MG63 (cell line): ENCODE measurements around the gene RAPGEF6. TPM values are rescaled to one million over a fixed set of nuclear protein-coding genes. Genes with fewer than 3 reads are reported as not detected.
A peak's percentile ranks its signal among the peaks of the same experiment; 100 is the strongest.
"Not testable (repeated sequence)": the region's sequence is repeated elsewhere in the genome, so short reads cannot be mapped to it uniquely, and the experiment has no call there.

Source experiments
- DNase-seq: peaks from one replicate; pipeline ENCODE4 v3.0.0-alpha.2; 2020
- H3K27me3 ChIP-seq: fragments of 250-450 bp; sonication (Bioruptor Pico); 2 replicates; pipeline ENCODE4 v1.5.1; 2020; ENCODE audit warnings: mild to moderate bottlenecking, moderate library complexity
- H3K36me3 ChIP-seq: fragments of 250-450 bp; sonication (Bioruptor Pico); 2 replicates; pipeline ENCODE4 v1.5.1; 2020; ENCODE audit warnings: mild to moderate bottlenecking, moderate library complexity
- H3K4me3 ChIP-seq: fragments of 250-450 bp; sonication (Bioruptor Pico); 2 replicates; pipeline ENCODE4 v1.5.1; 2020; ENCODE audit warnings: mild to moderate bottlenecking, moderate library complexity
- H3K9me3 ChIP-seq: fragments of 250-450 bp; sonication (Bioruptor Pico); 2 replicates; pipeline ENCODE4 v1.5.1; 2020; ENCODE audit warnings: mild to moderate bottlenecking, moderate library complexity
- total RNA-seq: library from RNA; depleted of rRNA; stranded (reverse); fragments of >200 nt; shearing (Covaris generic); gene quantifications from 2 replicates; pipeline ENCODE4 v1.2.3, GENCODE V29; 2014; ENCODE audit warnings: low replicate concordance

The RAPGEF6 gene
- total RNA-seq, 1 experiment from 2014 or later = 5.4 TPM

- Histone ChIP-seq H3K4me3 (no peak overlapping the region), H3K9me3 (no peaks in the 10 kb centered on the region), H3K27me3 (no peaks in the 10 kb centered on the region), H3K36me3 (peaks cover 11% of the 10 kb centered on the region)
- DNase-seq = no peak
Observed at GRCh38 chr5:131511934-131512333, 123.1 kb downstream of the RAPGEF6 start.

GRCh38 chr5:131509801-131510200 is 125.2 kb downstream of the RAPGEF6 start:
- Histone ChIP-seq H3K9me3 (no peaks in the 10 kb centered on the region), H3K4me3 (no peak overlapping the region)
- DNase-seq = no peak

GRCh38 chr5:131505237-131505908 is 129.7 kb downstream of the RAPGEF6 start:
- no peak for DNase-seq
- Histone ChIP-seq H3K36me3 (peaks cover 33% of the 10 kb centered on the region), H3K27me3 (no peaks in the 10 kb centered on the region), H3K9me3 (no peaks in the 10 kb centered on the region), H3K4me3 (no peak overlapping the region)

More at GRCh38 chr5:131509801-131510200, 125.2 kb downstream of the RAPGEF6 start:
- peaks cover 21% of the 10 kb centered on the region for H3K36me3 ChIP-seq
- H3K27me3 ChIP-seq = no peaks in the 10 kb centered on the region

- H3K9me3 ChIP-seq = no peaks in the 10 kb centered on the region
- no peaks in the 10 kb centered on the region for H3K27me3 ChIP-seq
- DNase-seq = no peak
- H3K36me3 ChIP-seq = peaks cover 46% of the 10 kb centered on the region
- H3K4me3 ChIP-seq = no peak overlapping the region
Observed at GRCh38 chr5:131496400-131496713, 138.7 kb downstream of the RAPGEF6 start.

- Histone ChIP-seq H3K36me3 (peaks cover 50% of the 10 kb centered on the region), H3K4me3 (no peak overlapping the region), H3K27me3 (no peaks in the 10 kb centered on the region), H3K9me3 (no peaks in the 10 kb centered on the region)
- DNase-seq = no peak
Observed at GRCh38 chr5:131495536-131496399, 139.3 kb downstream of the RAPGEF6 start.

GRCh38 chr5:131491749-131492148 is 143.3 kb downstream of the RAPGEF6 start:
- Histone ChIP-seq H3K36me3 (peaks cover 48% of the 10 kb centered on the region), H3K4me3 (no peak overlapping the region), H3K27me3 (no peaks in the 10 kb centered on the region), H3K9me3 (no peaks in the 10 kb centered on the region)
- no peak for DNase-seq

- Histone ChIP-seq H3K36me3 (peaks cover 42% of the 10 kb centered on the region), H3K4me3 (no peak overlapping the region), H3K9me3 (no peaks in the 10 kb centered on the region), H3K27me3 (no peaks in the 10 kb centered on the region)
- DNase-seq = no peak
Observed at GRCh38 chr5:131488463-131488862, 146.6 kb downstream of the RAPGEF6 start.

- H3K4me3 ChIP-seq, DNase-seq, H3K27me3 ChIP-seq, H3K9me3 ChIP-seq: not testable (repeated sequence)
- peaks cover 42% of the 10 kb centered on the region for H3K36me3 ChIP-seq
Observed at GRCh38 chr5:131487371-131487770, 147.7 kb downstream of the RAPGEF6 start.

- Histone ChIP-seq H3K27me3 (no peaks in the 10 kb centered on the region), H3K4me3 (no peak overlapping the region), H3K36me3 (peaks cover 31% of the 10 kb centered on the region), H3K9me3 (no peaks in the 10 kb centered on the region)
- DNase-seq = no peak
Observed at GRCh38 chr5:131482617-131483016, 152.4 kb downstream of the RAPGEF6 start.

GRCh38 chr5:131481569-131481968 is 153.5 kb downstream of the RAPGEF6 start:
- no peak overlapping the region for H3K4me3 ChIP-seq
- peaks cover 22% of the 10 kb centered on the region for H3K36me3 ChIP-seq
- no peak for DNase-seq
- H3K27me3 ChIP-seq = no peaks in the 10 kb centered on the region
- H3K9me3 ChIP-seq = no peaks in the 10 kb centered on the region

GRCh38 chr5:131475541-131475941 is 159.5 kb downstream of the RAPGEF6 start:
- H3K9me3 ChIP-seq = no peaks in the 10 kb centered on the region
- no peaks in the 10 kb centered on the region for H3K27me3 ChIP-seq
- peaks cover 10% of the 10 kb centered on the region; the same call in 1 of the 2 replicates for H3K36me3 ChIP-seq
- H3K4me3 ChIP-seq = no peak overlapping the region
- DNase-seq = no peak

GRCh38 chr5:131473731-131474130 is 161.3 kb downstream of the RAPGEF6 start:
- Histone ChIP-seq H3K27me3 (no peaks in the 10 kb centered on the region), H3K4me3 (no peak overlapping the region), H3K9me3 (no peaks in the 10 kb centered on the region), H3K36me3 (peaks cover 13% of the 10 kb centered on the region; the same call in 1 of the 2 replicates)
- no peak for DNase-seq

- Histone ChIP-seq H3K4me3 (no peak overlapping the region), H3K36me3 (peaks cover 32% of the 10 kb centered on the region), H3K27me3 (no peaks in the 10 kb centered on the region), H3K9me3 (no peaks in the 10 kb centered on the region)
- DNase-seq = peak; percentile 12
Observed at GRCh38 chr5:131466171-131466766, 168.8 kb downstream of the RAPGEF6 start.

- H3K4me3 ChIP-seq = no peak overlapping the region
- H3K27me3 ChIP-seq = no peaks in the 10 kb centered on the region
- H3K36me3 ChIP-seq = peaks cover 31% of the 10 kb centered on the region
- no peaks in the 10 kb centered on the region for H3K9me3 ChIP-seq
- DNase-seq = no peak
Observed at GRCh38 chr5:131463656-131464055, 171.4 kb downstream of the RAPGEF6 start.

- H3K9me3 ChIP-seq = no peaks in the 10 kb centered on the region
- H3K36me3 ChIP-seq = peaks cover 28% of the 10 kb centered on the region
- DNase-seq = no peak
- H3K27me3 ChIP-seq = no peaks in the 10 kb centered on the region
- H3K4me3 ChIP-seq = no peak overlapping the region
Observed at GRCh38 chr5:131462454-131462853, 172.6 kb downstream of the RAPGEF6 start.

- Histone ChIP-seq H3K4me3 (no peak overlapping the region), H3K9me3 (no peaks in the 10 kb centered on the region), H3K36me3 (peaks cover 23% of the 10 kb centered on the region), H3K27me3 (no peaks in the 10 kb centered on the region)
- no peak for DNase-seq
Observed at GRCh38 chr5:131461742-131462141, 173.3 kb downstream of the RAPGEF6 start.

GRCh38 chr5:131460867-131461572 is 174.0 kb downstream of the RAPGEF6 start:
- Histone ChIP-seq H3K9me3 (no peaks in the 10 kb centered on the region), H3K27me3 (no peaks in the 10 kb centered on the region), H3K4me3 (no peak overlapping the region), H3K36me3 (peaks cover 17% of the 10 kb centered on the region)
- no peak for DNase-seq
